ENCODE data around the gene CRKL.

DNA sequence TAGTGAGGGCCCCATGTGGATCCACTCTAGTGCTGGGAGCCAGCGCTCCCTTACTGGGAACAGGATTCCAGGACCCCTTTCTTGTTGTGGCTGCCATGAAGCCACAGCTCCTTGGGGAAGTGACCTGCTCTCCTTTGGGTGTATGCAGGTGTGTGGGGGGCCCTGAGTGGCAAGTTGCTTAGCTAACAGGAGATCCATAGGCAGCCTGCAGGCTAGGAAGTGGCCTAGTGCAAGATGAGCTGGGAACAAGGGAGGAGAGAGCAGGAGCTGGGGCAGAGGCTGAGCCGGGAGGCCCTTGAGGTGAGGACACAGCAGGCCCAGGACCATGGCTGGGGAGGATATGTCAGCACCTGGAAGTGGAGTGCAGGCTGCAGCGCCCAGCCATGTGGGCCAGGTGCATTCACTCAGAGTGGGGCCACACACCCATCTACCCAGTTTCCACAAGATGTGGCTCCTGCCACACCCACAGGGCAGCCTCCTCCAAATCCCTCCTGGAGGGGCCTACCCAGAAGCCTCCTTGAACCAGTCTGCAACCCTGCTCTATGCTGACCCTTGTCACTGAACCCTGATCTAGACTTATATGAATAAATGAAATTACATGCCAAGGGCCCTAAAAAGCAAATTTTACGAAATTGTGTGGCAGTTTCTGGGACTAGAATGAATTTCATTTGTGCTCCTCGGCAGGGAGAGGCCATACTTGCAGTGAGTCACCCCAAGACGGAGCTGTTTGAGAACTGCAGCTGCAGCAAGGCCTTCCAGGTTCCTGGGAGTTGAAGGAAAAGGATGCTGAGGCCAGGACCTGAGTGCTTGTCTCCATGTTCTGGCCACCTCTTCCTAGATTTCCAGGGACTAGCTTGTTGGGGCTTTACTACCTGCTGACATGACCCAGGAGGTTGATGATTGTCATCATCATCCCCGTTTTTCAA, 81.5 kb downstream of the CRKL start:
- TF ChIP-seq, protein P1, sequence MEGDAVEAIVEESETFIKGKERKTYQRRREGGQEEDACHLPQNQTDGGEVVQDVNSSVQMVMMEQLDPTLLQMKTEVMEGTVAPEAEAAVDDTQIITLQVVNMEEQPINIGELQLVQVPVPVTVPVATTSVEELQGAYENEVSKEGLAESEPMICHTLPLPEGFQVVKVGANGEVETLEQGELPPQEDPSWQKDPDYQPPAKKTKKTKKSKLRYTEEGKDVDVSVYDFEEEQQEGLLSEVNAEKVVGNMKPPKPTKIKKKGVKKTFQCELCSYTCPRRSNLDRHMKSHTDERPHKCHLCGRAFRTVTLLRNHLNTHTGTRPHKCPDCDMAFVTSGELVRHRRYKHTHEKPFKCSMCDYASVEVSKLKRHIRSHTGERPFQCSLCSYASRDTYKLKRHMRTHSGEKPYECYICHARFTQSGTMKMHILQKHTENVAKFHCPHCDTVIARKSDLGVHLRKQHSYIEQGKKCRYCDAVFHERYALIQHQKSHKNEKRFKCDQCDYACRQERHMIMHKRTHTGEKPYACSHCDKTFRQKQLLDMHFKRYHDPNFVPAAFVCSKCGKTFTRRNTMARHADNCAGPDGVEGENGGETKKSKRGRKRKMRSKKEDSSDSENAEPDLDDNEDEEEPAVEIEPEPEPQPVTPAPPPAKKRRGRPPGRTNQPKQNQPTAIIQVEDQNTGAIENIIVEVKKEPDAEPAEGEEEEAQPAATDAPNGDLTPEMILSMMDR (conservative IDR thresholded peaks at IDR 0.05; ENCODE audit: low read length), result no peak
- no peak for TF ChIP-seq EZH2phosphoT487 (IDR thresholded peaks at IDR 0.05; ENCODE audit: borderline replicate concordance, low read depth, low read length)
